ENCODE results near the gene RAB11FIP5.
"Not testable (repeated sequence)": the region's sequence is repeated elsewhere in the genome, so short reads cannot be mapped to it uniquely, and the experiment has no call there.

Gene RAB11FIP5

GRCh38 chr2:73112913-73113854, at the start of gene RAB11FIP5:
TSS of gene RAB11FIP5 (minus strand) at chr2:73112948. CDS start at chr2:73112777, 171 bp downstream.
- peak; percentile 87 for DNase-seq

GRCh38 chr2:73156539-73157124, 43.9 kb upstream of the RAB11FIP5 start:
- peak; percentile 52 for DNase-seq

GRCh38 chr2:73142937-73143336, 30.2 kb upstream of the RAB11FIP5 start:
- no peak for DNase-seq

- DNase-seq = no peak
Measured at GRCh38 chr2:73141896-73142295, 29.1 kb upstream of the RAB11FIP5 start.

- no peak for DNase-seq
Measured at GRCh38 chr2:73135236-73135635, 22.5 kb upstream of the RAB11FIP5 start.

GRCh38 chr2:73134471-73134870, 21.7 kb upstream of the RAB11FIP5 start:
- no peak for DNase-seq

GRCh38 chr2:73133566-73134197, 20.9 kb upstream of the RAB11FIP5 start:
- no peak for DNase-seq

- no peak for DNase-seq
Measured at GRCh38 chr2:73131807-73132206, 19.1 kb upstream of the RAB11FIP5 start.

- no peak for DNase-seq
Measured at GRCh38 chr2:73130790-73131189, 18.0 kb upstream of the RAB11FIP5 start.

GRCh38 chr2:73128841-73129535, 16.2 kb upstream of the RAB11FIP5 start:
- DNase-seq = no peak

GRCh38 chr2:73122536-73122935, 9.8 kb upstream of the RAB11FIP5 start:
- no peak for DNase-seq

GRCh38 chr2:73119611-73120239, 7.0 kb upstream of the RAB11FIP5 start:
- DNase-seq = not testable (repeated sequence)

- DNase-seq = no peak
Measured at GRCh38 chr2:73117441-73117840, 4.7 kb upstream of the RAB11FIP5 start.

GRCh38 chr2:73116182-73116960, 3.6 kb upstream of the RAB11FIP5 start:
- DNase-seq = no peak

- no peak for DNase-seq
Measured at GRCh38 chr2:73114273-73114867, 1.6 kb upstream of the RAB11FIP5 start.

GRCh38 chr2:73112026-73112912, 479 bp downstream of the RAB11FIP5 start:
- peak; percentile 71 for DNase-seq

GRCh38 chr2:73111073-73112025, 1.4 kb downstream of the RAB11FIP5 start:
- DNase-seq = peak; percentile 80

- no peak for DNase-seq
Measured at GRCh38 chr2:73110168-73111072, 2.3 kb downstream of the RAB11FIP5 start.

Measured in RPMI8226 (cell line).